GM23338 (cell line): Measurements from ENCODE around the gene POLG2. TPM values are rescaled to one million over a fixed set of nuclear protein-coding genes. Genes with fewer than 3 reads are reported as not detected.
A peak's percentile ranks its signal among the peaks of the same experiment; 100 is the strongest.

Experiments
- ATAC-seq: fragments of 200-7000 bp; cut with Tn5 transposase; 3 replicates; pipeline ENCODE4 v1.9.1; 2020
- DNase-seq: peaks from one replicate; pipeline ENCODE4 v3.0.0-alpha.2; 2015; ENCODE audit warnings: low spot score
- H2AFZ ChIP-seq: fragments of 200-600 bp; sonication (generic); 2 replicates; pipeline ENCODE4 v1.8.0; 2016; ENCODE audit warnings: antibody characterized with exemption, mild to moderate bottlenecking, moderate library complexity
- H3F3A ChIP-seq: fragments of 200-600 bp; sonication (generic); replicated peaks from 2 replicates; pipeline ENCODE4 v1.8.0; 2017; ENCODE audit warnings: antibody characterized with exemption, mixed run types, low read depth
- H3K27ac ChIP-seq: fragments of 200-600 bp; sonication (generic); 2 replicates; pipeline ENCODE4 v1.6.1; 2016; ENCODE audit warnings: low read depth
- H3K27me3 ChIP-seq: fragments of 200-600 bp; sonication (generic); 2 replicates; pipeline ENCODE4 v1.8.0; 2016; ENCODE audit warnings: mild to moderate bottlenecking, mixed run types, moderate library complexity; ENCODE audit not compliant: insufficient read depth
- H3K36me3 ChIP-seq: fragments of 200-600 bp; sonication (generic); 2 replicates; pipeline ENCODE4 v1.8.0; 2016; ENCODE audit warnings: mild to moderate bottlenecking; ENCODE audit not compliant: insufficient read depth
- H3K4me1 ChIP-seq: fragments of 200-600 bp; sonication (generic); 2 replicates; pipeline ENCODE4 v1.8.0; 2016; ENCODE audit warnings: mild to moderate bottlenecking, moderate library complexity; ENCODE audit not compliant: insufficient read depth
- H3K4me2 ChIP-seq: fragments of 200-600 bp; sonication (generic); 2 replicates; pipeline ENCODE4 v1.7.1; 2017; ENCODE audit warnings: mixed run types
- H3K4me3 ChIP-seq: fragments of 200-600 bp; sonication (generic); 2 replicates; pipeline ENCODE4 v1.6.1; 2016; ENCODE audit warnings: mixed run types
- H3K79me2 ChIP-seq: fragments of 200-600 bp; sonication (generic); replicated peaks from 2 replicates; pipeline ENCODE4 v1.8.0; 2017; ENCODE audit warnings: mild to moderate bottlenecking; ENCODE audit not compliant: insufficient read depth
- H3K9me2 ChIP-seq: fragments of 200-600 bp; sonication (generic); 2 replicates; pipeline ENCODE4 v1.8.0; 2017; ENCODE audit not compliant: insufficient read depth
- H4K20me1 ChIP-seq: fragments of 200-600 bp; sonication (generic); replicated peaks from 2 replicates; pipeline ENCODE4 v1.8.0; 2017; ENCODE audit warnings: mild to moderate bottlenecking; ENCODE audit not compliant: insufficient read depth
- H3K27ac Mint-ChIP-seq: 2 replicates; pipeline ENCODE4 v1.8.0; 2020; ENCODE audit warnings: inconsistent platforms, mild to moderate bottlenecking, moderate library complexity, mixed read lengths
- H3K27me3 Mint-ChIP-seq: 3 replicates; pipeline ENCODE4 v1.8.0; 2022; ENCODE audit warnings: low read depth, mild to moderate bottlenecking, moderate library complexity, mixed read lengths, inconsistent platforms; ENCODE audit not compliant: insufficient read depth, poor library complexity
- H3K36me3 Mint-ChIP-seq: 3 replicates; pipeline ENCODE4 v1.8.0; 2021; ENCODE audit warnings: low read depth, mild to moderate bottlenecking, inconsistent platforms, moderate library complexity, mixed read lengths
- H3K4me1 Mint-ChIP-seq: 3 replicates; pipeline ENCODE4 v1.8.0; 2020; ENCODE audit warnings: mild to moderate bottlenecking, inconsistent platforms, mixed read lengths
- H3K4me3 Mint-ChIP-seq: 3 replicates; pipeline ENCODE4 v1.8.0; 2021; ENCODE audit warnings: moderate library complexity, mild to moderate bottlenecking, inconsistent platforms, mixed read lengths
- H3K9me3 Mint-ChIP-seq: 3 replicates; pipeline ENCODE4 v1.8.0; 2020; ENCODE audit warnings: moderate library complexity, mild to moderate bottlenecking, inconsistent platforms, mixed read lengths
- CREB1 ChIP-seq: fragments of 250-450 bp; sonication (Bioruptor Pico); IDR thresholded peaks from 2 replicates; pipeline ENCODE4 v1.5.0; 2020; ENCODE audit warnings: low read depth, mild to moderate bottlenecking, moderate library complexity
- CTCF ChIP-seq, 2 experiments: fragments of 200-600 bp in 1 of 2; sonication (generic) in 1 of 2; conservative IDR thresholded peaks; 2 replicates each; pipeline versions ENCODE4 v1.5.1 to v1.6.1; 2016 to 2017; ENCODE audit warnings: antibody characterized with exemption in 2 of 2, low read depth in 2 of 2, mild to moderate bottlenecking in 2 of 2, moderate library complexity in 1 of 2
- POLR2AphosphoS5 ChIP-seq: IDR thresholded peaks from 2 replicates; pipeline ENCODE4 v1.6.1; 2016; ENCODE audit warnings: antibody characterized with exemption, low read depth
- ZNF462 ChIP-seq: fragments of 250-450 bp; sonication (Bioruptor Pico); IDR thresholded peaks from 2 replicates; pipeline ENCODE4 v1.5.0; 2020; ENCODE audit warnings: mild to moderate bottlenecking, moderate library complexity
- long read RNA-seq: library from polyadenylated mRNA; unstranded; transcript quantifications from one replicate; pipeline ENCODE4 v2.0.0, GENCODE V29; 2020; ENCODE audit not compliant: unreplicated experiment
- polyA plus RNA-seq: library from polyadenylated mRNA; unstranded; fragments of >200 nt; fragmentation: Nextera tagmentation; extraction: Ambion mirVana; gene quantifications from 2 replicates; pipeline ENCODE4 v1.2.1, GENCODE V29; 2016
- total RNA-seq: library from RNA; depleted of rRNA; stranded (reverse); fragments of >200 nt; shearing (Covaris generic); gene quantifications from 2 replicates; pipeline ENCODE4 v1.2.3, GENCODE V29; 2014; rRNA removed

POLG2 gene
- total RNA-seq: 19.8 and 20.2 TPM in 2 replicates
- 27.7 and 28.0 TPM in 2 replicates for polyA plus RNA-seq
- long read RNA-seq, transcript POLG2-201 (8 exons, 1,564 nt): major isoform, 25 of 46 reads
- long read RNA-seq, partial matches to known transcripts: 4 of 46 reads
- long read RNA-seq, other reads (novel, unspliced or antisense): 14 of 46 reads

GRCh38 chr17:64496786-64497564, at the start of gene POLG2:
Gene POLG2, minus strand, starts transcription at chr17:64497054. Its CDS starts 86 bp downstream, at chr17:64496968.
- Histone ChIP-seq H3K79me2 (peaks cover 65% of the 10 kb centered on the region), H3K4me2 (peak within 1 kb of the TSS; percentile 84), H3F3A (peaks cover 47% of the 10 kb centered on the region), H3K4me3 (peak within 1 kb of the TSS; percentile 60), H3K4me1 (peaks cover 10% of the 10 kb centered on the region), H4K20me1 (peaks cover 29% of the 10 kb centered on the region), H3K9me2 (no peaks in the 10 kb centered on the region), H3K36me3 (peaks cover 42% of the 10 kb centered on the region), H3K27me3 (no peaks in the 10 kb centered on the region), H3K27ac (peak within 1 kb of the TSS; percentile 93), H2AFZ (no peak within 1 kb of the TSS)
- TF ChIP-seq POLR2AphosphoS5 (peak; percentile 86), CREB1 (CRISPR knock-in tag) (peak; percentile 40; the same call in 1 of the 2 replicates), CTCF (conservative IDR thresholded peaks at IDR 0.05; ENCODE audit: low read depth in 2 of 2) (peak; percentile 58 to 76), ZNF462 (CRISPR knock-in tag) (no peak)
- ATAC-seq (peak; percentile 82), DNase-seq (peak; percentile 96)
- Mint-ChIP-seq H3K36me3 (peaks cover 84% of the 10 kb centered on the region), H3K4me1 (peaks cover 51% of the 10 kb centered on the region), H3K27me3 (peaks cover 29% of the 10 kb centered on the region), H3K27ac (peak within 1 kb of the TSS; percentile 98), H3K4me3 (peak within 1 kb of the TSS; percentile 100), H3K9me3 (peaks cover 5% of the 10 kb centered on the region)
